Neural cell (in vitro differentiated cells): Measurements from ENCODE around the gene GAP43. TPM values are rescaled to one million over a fixed set of nuclear protein-coding genes. Genes with fewer than 3 reads are reported as not detected.

Experiments
- H2AFZ ChIP-seq: fragments of 200-600, 300-800 bp; sonication (generic), shearing (Covaris generic); 2 replicates; pipeline ENCODE4 v1.6.0; 2014; ENCODE audit warnings: low read depth, mild to moderate bottlenecking, antibody characterized with exemption, low read length, moderate library complexity
- H3F3A ChIP-seq: fragments of 200-600 bp; shearing (Covaris generic); 2 replicates; pipeline ENCODE4 v1.6.1; 2016; ENCODE audit warnings: mild to moderate bottlenecking, moderate library complexity, mixed read lengths, antibody characterized with exemption, low read length; ENCODE audit not compliant: insufficient read depth, poor library complexity, severe bottlenecking
- H3K27ac ChIP-seq: fragments of 200-600, 300-800 bp; sonication (generic), shearing (Covaris generic); 2 replicates; pipeline ENCODE4 v1.5.1; 2014; ENCODE audit warnings: mild to moderate bottlenecking, low read length, moderate library complexity
- H3K27me3 ChIP-seq: fragments of 300-800, 200-600 bp; sonication (generic), shearing (Covaris generic); 2 replicates; pipeline ENCODE4 v1.6.0; 2014; ENCODE audit warnings: mild to moderate bottlenecking, low read depth, low read length, moderate library complexity; ENCODE audit not compliant: insufficient read depth
- H3K36me3 ChIP-seq: fragments of 300-800, 200-600 bp; sonication (generic), shearing (Covaris generic); 2 replicates; pipeline ENCODE4 v1.5.1; 2014; ENCODE audit warnings: mild to moderate bottlenecking, antibody characterized with exemption, low read length, moderate library complexity; ENCODE audit not compliant: insufficient read depth
- H3K4me2 ChIP-seq: fragments of 300-800, 200-600 bp; sonication (generic), shearing (Covaris generic); 2 replicates; pipeline ENCODE4 v1.6.0; 2014; ENCODE audit warnings: mild to moderate bottlenecking, low read length
- H3K4me3 ChIP-seq: fragments of 300-800, 200-600 bp; sonication (generic), shearing (Covaris generic); 2 replicates; pipeline ENCODE4 v1.5.1; 2014; ENCODE audit warnings: mild to moderate bottlenecking, low read length, moderate library complexity
- H3K79me2 ChIP-seq: fragments of 200-600 bp; shearing (Covaris generic); replicated peaks from 2 replicates; pipeline ENCODE4 v1.6.0; 2014; ENCODE audit warnings: mild to moderate bottlenecking, low read length, moderate library complexity; ENCODE audit not compliant: insufficient read depth
- H3K9ac ChIP-seq: fragments of 300-800, 200-600 bp; sonication (generic), shearing (Covaris generic); 2 replicates; pipeline ENCODE4 v1.6.1; 2016; ENCODE audit warnings: mild to moderate bottlenecking, low read length, mixed read lengths
- H3K9me2 ChIP-seq: fragments of 200-600 bp; shearing (Covaris generic); 2 replicates; pipeline ENCODE4 v1.6.1; 2016; ENCODE audit warnings: mild to moderate bottlenecking, low read length, mixed read lengths; ENCODE audit not compliant: insufficient read depth
- H3K9me3 ChIP-seq: fragments of 200-600, 300-800 bp; sonication (generic), shearing (Covaris generic); 2 replicates; pipeline ENCODE4 v1.6.1; 2016; ENCODE audit warnings: mild to moderate bottlenecking, mixed run types, low read length, moderate library complexity, mixed read lengths
- H4K20me1 ChIP-seq: fragments of 200-600 bp; shearing (Covaris generic); 2 replicates; pipeline ENCODE4 v1.6.1; 2016; ENCODE audit warnings: mild to moderate bottlenecking, mixed run types; ENCODE audit not compliant: insufficient read depth
- EP300 ChIP-seq: fragments of 450-650 bp; conservative IDR thresholded peaks from 2 replicates; pipeline ENCODE4 v1.6.1; 2014; ENCODE audit warnings: antibody characterized with exemption, mild to moderate bottlenecking, moderate library complexity; ENCODE audit not compliant: poor library complexity, severe bottlenecking
- EZH2 ChIP-seq: fragments of 200-600, 300-800 bp; shearing (Covaris generic), sonication (generic); IDR thresholded peaks from 2 replicates; pipeline ENCODE4 v1.6.1; 2014; ENCODE audit warnings: antibody characterized with exemption, low read length, borderline replicate concordance, mild to moderate bottlenecking; ENCODE audit not compliant: insufficient read depth, poor library complexity, severe bottlenecking
- MXI1 ChIP-seq: fragments of 450-650 bp; conservative IDR thresholded peaks from 2 replicates; pipeline ENCODE4 v1.6.1; 2014; ENCODE audit warnings: antibody characterized with exemption, mild to moderate bottlenecking; ENCODE audit not compliant: poor library complexity, severe bottlenecking
- POLR2AphosphoS5 ChIP-seq: IDR thresholded peaks from 2 replicates; pipeline ENCODE4 v1.6.1; 2012
- RAD21 ChIP-seq: fragments of 450-650 bp; conservative IDR thresholded peaks from 2 replicates; pipeline ENCODE4 v1.6.1; 2014; ENCODE audit warnings: antibody characterized with exemption, mild to moderate bottlenecking, moderate library complexity
- REST ChIP-seq: IDR thresholded peaks from 2 replicates; pipeline ENCODE4 v1.6.1; 2012; ENCODE audit warnings: borderline replicate concordance
- SMC3 ChIP-seq: fragments of 450-650 bp; conservative IDR thresholded peaks from 2 replicates; pipeline ENCODE4 v1.6.1; 2014; ENCODE audit warnings: antibody characterized with exemption, mild to moderate bottlenecking, moderate library complexity; ENCODE audit not compliant: poor library complexity
- TAF1 ChIP-seq: IDR thresholded peaks from 2 replicates; pipeline ENCODE4 v1.6.1; 2012; ENCODE audit warnings: low read depth
- polyA plus RNA-seq: library from polyadenylated mRNA; depleted of rRNA; stranded (reverse); fragments of >200 nt; gene quantifications from 2 replicates; pipeline ENCODE4 v1.2.3, GENCODE V29; 2014
- TF ChIP-seq, protein P1 (sequence below): fragments of 450-650 bp; IDR thresholded peaks from 2 replicates; pipeline ENCODE4 v1.5.1; 2014; ENCODE audit warnings: antibody characterized with exemption, mild to moderate bottlenecking, moderate library complexity; ENCODE audit not compliant: poor library complexity, severe bottlenecking

The GAP43 gene
- polyA plus RNA-seq, 1 donor from 2014 or later, result 1,327 TPM

DNA sequence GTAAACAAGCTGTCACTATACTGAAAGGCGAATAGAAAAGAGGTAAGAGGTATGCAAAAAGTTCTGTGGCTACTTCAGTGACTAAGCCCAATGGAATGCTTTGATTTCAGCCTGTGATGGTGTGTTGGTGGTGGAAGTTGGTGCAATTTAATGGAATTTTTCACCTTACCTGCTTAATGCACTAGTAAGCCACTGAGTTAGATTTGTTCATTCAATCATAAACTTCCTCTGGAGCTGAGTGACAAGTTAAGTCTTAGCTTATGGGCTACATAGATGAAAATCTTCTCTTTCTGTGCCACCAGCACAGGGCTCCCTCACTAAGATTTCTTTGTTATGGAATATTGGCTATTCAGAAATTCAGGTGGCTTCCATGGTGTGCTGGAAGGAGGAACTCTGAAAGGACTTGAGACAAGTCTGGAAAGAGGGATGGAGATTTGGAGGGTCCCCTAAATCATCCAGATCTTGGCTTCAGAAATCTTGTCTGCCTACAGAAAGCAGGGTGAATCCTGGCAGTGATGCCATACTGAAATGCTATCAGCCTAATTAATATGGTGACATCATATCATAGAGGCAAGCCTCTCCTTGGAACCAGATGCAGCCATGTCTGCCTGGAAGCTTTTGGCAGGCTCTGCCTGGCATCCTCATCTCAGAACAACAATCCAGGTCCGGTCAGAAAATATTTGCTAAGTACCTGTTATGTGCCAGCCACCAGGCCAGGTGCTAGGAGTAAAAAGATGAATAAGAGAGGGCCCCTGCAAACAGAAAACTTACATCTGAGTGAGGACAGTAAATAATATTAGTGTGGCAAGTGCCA is 8.1 kb upstream of the GAP43 start:
- H3F3A ChIP-seq, result no peaks in the 10 kb centered on the region
- no peaks in the 10 kb centered on the region for H3K36me3 ChIP-seq
- H3K27me3 ChIP-seq, result no peaks in the 10 kb centered on the region
- H3K4me3 ChIP-seq, result no peak overlapping the region
- no peaks in the 10 kb centered on the region for H4K20me1 ChIP-seq
- no peak overlapping the region for H3K9ac ChIP-seq
- no peaks in the 10 kb centered on the region for H3K9me2 ChIP-seq
- H3K27ac ChIP-seq, result no peak overlapping the region
- H3K4me2 ChIP-seq, result no peak overlapping the region
- no peak overlapping the region for H2AFZ ChIP-seq
- no peaks in the 10 kb centered on the region for H3K79me2 ChIP-seq
- H3K9me3 ChIP-seq, result no peaks in the 10 kb centered on the region
- TF ChIP-seq, protein P1, sequence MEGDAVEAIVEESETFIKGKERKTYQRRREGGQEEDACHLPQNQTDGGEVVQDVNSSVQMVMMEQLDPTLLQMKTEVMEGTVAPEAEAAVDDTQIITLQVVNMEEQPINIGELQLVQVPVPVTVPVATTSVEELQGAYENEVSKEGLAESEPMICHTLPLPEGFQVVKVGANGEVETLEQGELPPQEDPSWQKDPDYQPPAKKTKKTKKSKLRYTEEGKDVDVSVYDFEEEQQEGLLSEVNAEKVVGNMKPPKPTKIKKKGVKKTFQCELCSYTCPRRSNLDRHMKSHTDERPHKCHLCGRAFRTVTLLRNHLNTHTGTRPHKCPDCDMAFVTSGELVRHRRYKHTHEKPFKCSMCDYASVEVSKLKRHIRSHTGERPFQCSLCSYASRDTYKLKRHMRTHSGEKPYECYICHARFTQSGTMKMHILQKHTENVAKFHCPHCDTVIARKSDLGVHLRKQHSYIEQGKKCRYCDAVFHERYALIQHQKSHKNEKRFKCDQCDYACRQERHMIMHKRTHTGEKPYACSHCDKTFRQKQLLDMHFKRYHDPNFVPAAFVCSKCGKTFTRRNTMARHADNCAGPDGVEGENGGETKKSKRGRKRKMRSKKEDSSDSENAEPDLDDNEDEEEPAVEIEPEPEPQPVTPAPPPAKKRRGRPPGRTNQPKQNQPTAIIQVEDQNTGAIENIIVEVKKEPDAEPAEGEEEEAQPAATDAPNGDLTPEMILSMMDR, result no peak
- TF ChIP-seq TAF1, result no peak
- no peak for TF ChIP-seq EP300
- no peak for TF ChIP-seq SMC3
- TF ChIP-seq RAD21, result no peak
- TF ChIP-seq REST, result no peak
- no peak for TF ChIP-seq EZH2
- TF ChIP-seq POLR2AphosphoS5, result no peak
- no peak for TF ChIP-seq MXI1

GRCh38 chr3:115616461-115616860 is 6.8 kb upstream of the GAP43 start:
- H3K4me2 ChIP-seq, result no peak overlapping the region
- H3K9ac ChIP-seq, result no peak overlapping the region
- TF ChIP-seq MXI1 (no peak), POLR2AphosphoS5 (no peak), TAF1 (no peak), REST (no peak), SMC3 (no peak), EZH2 (no peak), RAD21 (no peak), EP300 (no peak)
- TF ChIP-seq, protein P1, result no peak
- H3K4me3 ChIP-seq, result no peak overlapping the region
- H3F3A ChIP-seq, result no peaks in the 10 kb centered on the region
- H3K27me3 ChIP-seq, result no peaks in the 10 kb centered on the region
- no peaks in the 10 kb centered on the region for H3K9me3 ChIP-seq
- H3K27ac ChIP-seq, result no peak overlapping the region
- no peaks in the 10 kb centered on the region for H4K20me1 ChIP-seq
- H3K9me2 ChIP-seq, result no peaks in the 10 kb centered on the region
- no peak overlapping the region for H2AFZ ChIP-seq
- H3K79me2 ChIP-seq, result no peaks in the 10 kb centered on the region
- no peaks in the 10 kb centered on the region for H3K36me3 ChIP-seq
